ENCODE measurements around the gene FAR1. TPM values are rescaled to one million over a fixed set of nuclear protein-coding genes. Genes with fewer than 3 reads are reported as not detected.
"Not testable (repeated sequence)": the region's sequence is repeated elsewhere in the genome, so short reads cannot be mapped to it uniquely, and the experiment has no call there.

The FAR1 gene, protein sequence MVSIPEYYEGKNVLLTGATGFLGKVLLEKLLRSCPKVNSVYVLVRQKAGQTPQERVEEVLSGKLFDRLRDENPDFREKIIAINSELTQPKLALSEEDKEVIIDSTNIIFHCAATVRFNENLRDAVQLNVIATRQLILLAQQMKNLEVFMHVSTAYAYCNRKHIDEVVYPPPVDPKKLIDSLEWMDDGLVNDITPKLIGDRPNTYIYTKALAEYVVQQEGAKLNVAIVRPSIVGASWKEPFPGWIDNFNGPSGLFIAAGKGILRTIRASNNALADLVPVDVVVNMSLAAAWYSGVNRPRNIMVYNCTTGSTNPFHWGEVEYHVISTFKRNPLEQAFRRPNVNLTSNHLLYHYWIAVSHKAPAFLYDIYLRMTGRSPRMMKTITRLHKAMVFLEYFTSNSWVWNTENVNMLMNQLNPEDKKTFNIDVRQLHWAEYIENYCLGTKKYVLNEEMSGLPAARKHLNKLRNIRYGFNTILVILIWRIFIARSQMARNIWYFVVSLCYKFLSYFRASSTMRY
- 100 to 1,000 TPM in 2 of 4 donors, 10 to 100 TPM in 2; 51.3 to 142 (median 89.5) TPM for total RNA-seq

DNA sequence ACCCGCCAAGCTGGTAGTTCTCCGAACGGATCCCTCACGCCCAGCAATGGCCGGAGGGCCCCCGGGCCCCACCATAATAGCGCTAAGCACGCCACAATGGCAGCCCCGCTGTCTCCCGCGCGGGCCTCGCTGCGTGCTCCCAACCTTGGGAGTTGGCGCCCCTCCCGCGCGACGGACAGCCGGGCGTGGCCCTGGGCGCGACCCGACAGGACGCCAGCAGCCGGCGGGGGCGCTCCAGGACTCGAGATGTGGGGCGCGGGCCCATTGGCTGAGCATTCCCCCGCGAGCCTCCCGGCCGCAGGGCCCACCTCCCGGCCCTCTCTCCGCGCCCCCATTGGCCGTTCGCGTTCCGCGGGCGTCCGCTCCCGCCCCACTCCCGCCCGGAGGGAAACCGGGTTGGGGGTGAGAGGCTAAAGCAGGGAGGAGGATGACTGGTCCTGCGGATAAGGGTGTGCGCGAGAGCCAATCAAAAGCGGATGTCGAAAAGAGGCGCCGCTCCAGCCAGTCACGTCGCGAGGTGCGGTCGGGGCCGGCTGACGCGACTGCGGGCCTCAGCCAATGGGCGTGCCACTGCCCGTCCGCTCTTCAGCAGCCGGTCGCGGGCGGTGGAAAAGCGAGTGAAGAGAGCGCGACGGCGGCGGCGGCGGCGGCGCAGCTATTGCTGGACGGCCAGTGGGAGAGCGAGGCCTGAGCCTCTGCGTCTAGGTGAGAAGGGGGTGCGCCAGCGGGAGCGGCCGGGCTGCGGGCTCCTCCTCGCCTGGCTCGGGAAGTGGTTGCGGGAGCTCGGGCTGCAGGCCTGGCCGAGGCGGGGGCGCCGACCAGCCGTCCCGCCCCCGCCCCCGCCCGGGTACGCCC is at the start of gene FAR1:
FAR1 (plus strand) TSS at position 567 of the 855 bp plus-strand sequence. CDS start 26,098 bp downstream, outside the sequence.
- peak; percentile 98 for DNase-seq
- H3K4me3 ChIP-seq: peak within 1 kb of the TSS; percentile 77 to 99 (median 91)
- no peaks in the 10 kb centered on the region for H3K27me3 ChIP-seq
- H3K27ac ChIP-seq: peak within 1 kb of the TSS; percentile 94 to 99 (median 96)
- peaks cover 13 to 49% (median 23%) of the 10 kb centered on the region in 4 donors for H3K4me1 ChIP-seq
- no peaks in the 10 kb centered on the region for H3K36me3 ChIP-seq
- no peaks in the 10 kb centered on the region for H3K9me3 ChIP-seq
- TF ChIP-seq, protein P1, sequence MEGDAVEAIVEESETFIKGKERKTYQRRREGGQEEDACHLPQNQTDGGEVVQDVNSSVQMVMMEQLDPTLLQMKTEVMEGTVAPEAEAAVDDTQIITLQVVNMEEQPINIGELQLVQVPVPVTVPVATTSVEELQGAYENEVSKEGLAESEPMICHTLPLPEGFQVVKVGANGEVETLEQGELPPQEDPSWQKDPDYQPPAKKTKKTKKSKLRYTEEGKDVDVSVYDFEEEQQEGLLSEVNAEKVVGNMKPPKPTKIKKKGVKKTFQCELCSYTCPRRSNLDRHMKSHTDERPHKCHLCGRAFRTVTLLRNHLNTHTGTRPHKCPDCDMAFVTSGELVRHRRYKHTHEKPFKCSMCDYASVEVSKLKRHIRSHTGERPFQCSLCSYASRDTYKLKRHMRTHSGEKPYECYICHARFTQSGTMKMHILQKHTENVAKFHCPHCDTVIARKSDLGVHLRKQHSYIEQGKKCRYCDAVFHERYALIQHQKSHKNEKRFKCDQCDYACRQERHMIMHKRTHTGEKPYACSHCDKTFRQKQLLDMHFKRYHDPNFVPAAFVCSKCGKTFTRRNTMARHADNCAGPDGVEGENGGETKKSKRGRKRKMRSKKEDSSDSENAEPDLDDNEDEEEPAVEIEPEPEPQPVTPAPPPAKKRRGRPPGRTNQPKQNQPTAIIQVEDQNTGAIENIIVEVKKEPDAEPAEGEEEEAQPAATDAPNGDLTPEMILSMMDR (IDR thresholded peaks at IDR 0.05): peak; percentile 42 to 73 (median 55)
- TF ChIP-seq POLR2A (IDR thresholded peaks at IDR 0.05) (peak; percentile 89), EP300 (IDR thresholded peaks at IDR 0.05; ENCODE audit: low read depth) (no peak), POLR2AphosphoS5 (IDR thresholded peaks at IDR 0.05) (peak; percentile 96 to 97 (median 97))
- 0% methylated on average over 18 to 60 of the region's 104 CpGs for WGBS, 2 donors (ENCODE audit: low coverage in 1 of 2)
- in situ Hi-C loops (cut with MboI; ENCODE audit: low pct_ligation_motif_present in 1 of 4, low pct_unique_long_range_greater_than_20kb in 1 of 4, low sequenced_read_pairs in 3 of 4): no loop called here
- intact Hi-C loops (cut with DNase I; ENCODE audit: low total_unique reads): no loop called here

GRCh38 chr11:13620063-13620462 is 48.4 kb upstream of the FAR1 start:
- Histone ChIP-seq H3K9me3 (peaks cover 0 to 10% of the 10 kb centered on the region in 2 donors), H3K27me3 (no peaks in the 10 kb centered on the region), H3K36me3 (no peaks in the 10 kb centered on the region), H3K4me3 (no peak overlapping the region), H3K4me1 (no peaks in the 10 kb centered on the region), H3K27ac (no peak overlapping the region)
- in situ Hi-C loops (cut with MboI; ENCODE audit: low pct_ligation_motif_present in 1 of 4, low pct_unique_long_range_greater_than_20kb in 1 of 4, low sequenced_read_pairs in 3 of 4): no loop called here
- DNase-seq: no peak
- 96% methylated on average over 2 of the region's 2 CpGs; no CpG with 5 or more reads in 1 of the 2 donors for WGBS, 2 donors (ENCODE audit: low coverage in 1 of 2)
- intact Hi-C loops (cut with DNase I; ENCODE audit: low total_unique reads): no loop called here
- TF ChIP-seq, protein P1 (IDR thresholded peaks at IDR 0.05): no peak
- no peak for TF ChIP-seq POLR2A (IDR thresholded peaks at IDR 0.05)
- TF ChIP-seq EP300 (IDR thresholded peaks at IDR 0.05; ENCODE audit: low read depth): no peak
- TF ChIP-seq POLR2AphosphoS5 (IDR thresholded peaks at IDR 0.05): no peak

- H3K27me3 ChIP-seq; H3K36me3 ChIP-seq; intact Hi-C loops (cut with DNase I; ENCODE audit: low total_unique reads); DNase-seq; H3K27ac ChIP-seq; H3K4me3 ChIP-seq; in situ Hi-C loops (cut with MboI; ENCODE audit: low pct_ligation_motif_present in 1 of 4, low pct_unique_long_range_greater_than_20kb in 1 of 4, low sequenced_read_pairs in 3 of 4); H3K9me3 ChIP-seq: not testable (repeated sequence)
- 92 to 97% methylated on average over 3 of the region's 3 CpGs for WGBS, 2 donors (ENCODE audit: low coverage in 1 of 2)
- peaks cover 0 to 15% (median 8%) of the 10 kb centered on the region in 4 donors for H3K4me1 ChIP-seq
Measured at GRCh38 chr11:13626818-13627217, 41.6 kb upstream of the FAR1 start.

DNA sequence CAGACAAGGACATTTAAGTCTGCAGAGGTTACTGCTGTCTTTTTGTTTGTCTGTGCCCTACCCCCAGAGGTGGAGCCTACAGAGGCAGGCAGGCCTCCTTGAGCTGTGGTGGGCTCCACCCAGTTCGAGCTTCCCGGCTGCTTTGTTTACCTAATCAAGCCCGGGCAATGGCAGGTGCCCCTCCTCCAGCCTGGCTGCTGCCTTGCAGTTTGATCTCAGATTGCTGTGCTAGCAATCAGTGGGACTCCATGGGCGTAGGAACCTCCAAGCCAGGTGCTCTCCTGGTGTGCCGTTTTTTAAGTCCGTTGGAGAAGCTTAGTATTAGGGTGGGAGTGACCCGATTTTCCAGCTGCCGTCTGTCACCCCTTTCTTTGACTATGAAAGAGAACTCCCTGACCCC is 39.8 kb upstream of the FAR1 start:
- DNase-seq: peak; percentile 64
- in situ Hi-C loops (cut with MboI; ENCODE audit: low pct_ligation_motif_present in 1 of 4, low pct_unique_long_range_greater_than_20kb in 1 of 4, low sequenced_read_pairs in 3 of 4); intact Hi-C loops (cut with DNase I; ENCODE audit: low total_unique reads): not testable (repeated sequence)

DNA sequence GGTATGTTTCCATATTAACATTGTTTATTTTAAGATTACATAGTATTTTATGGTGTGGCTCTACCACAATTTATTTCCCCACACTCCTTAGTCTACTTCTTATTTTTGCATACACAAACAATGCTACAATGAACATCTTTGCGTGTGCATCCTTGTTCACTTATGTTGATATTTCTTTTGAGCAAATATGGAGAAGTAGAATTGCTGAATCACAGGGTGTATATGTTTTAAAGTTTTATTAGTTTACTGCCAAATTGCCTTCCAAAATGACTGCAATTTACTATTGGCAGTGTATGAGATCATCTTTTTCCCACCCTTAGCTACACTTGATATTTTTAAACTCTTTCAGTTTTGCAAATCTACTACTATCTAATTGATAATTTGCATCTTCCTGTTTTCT is 38.7 kb upstream of the FAR1 start:
- DNase-seq: no peak
- in situ Hi-C loops (cut with MboI; ENCODE audit: low pct_ligation_motif_present in 1 of 4, low pct_unique_long_range_greater_than_20kb in 1 of 4, low sequenced_read_pairs in 3 of 4): no loop called here
- Histone ChIP-seq H3K4me1 (peaks cover 0 to 15% (median 8%) of the 10 kb centered on the region in 4 donors), H3K27me3 (no peaks in the 10 kb centered on the region), H3K27ac (peak overlapping the region; percentile 38 to 75 (median 55)), H3K9me3 (no peaks in the 10 kb centered on the region), H3K4me3 (no peak overlapping the region), H3K36me3 (no peaks in the 10 kb centered on the region)
- WGBS, 2 donors (ENCODE audit: low coverage in 1 of 2): 37 to 58% methylated on average over 1 of the region's 1 CpG
- intact Hi-C loops (cut with DNase I; ENCODE audit: low total_unique reads): no loop called here
- no peak for TF ChIP-seq EP300 (IDR thresholded peaks at IDR 0.05; ENCODE audit: low read depth)
- peak in 1 of 3 donors; percentile 46 for TF ChIP-seq POLR2AphosphoS5 (IDR thresholded peaks at IDR 0.05)

More for the DNA sequence above, 39.8 kb upstream of the FAR1 start:
- H3K4me1 ChIP-seq: peaks cover 0 to 15% (median 8%) of the 10 kb centered on the region in 4 donors
- peak overlapping the region; percentile 38 to 75 (median 47) for H3K27ac ChIP-seq
- not testable (repeated sequence) for H3K36me3 ChIP-seq, H3K27me3 ChIP-seq, H3K9me3 ChIP-seq, H3K4me3 ChIP-seq
- WGBS, 2 donors (ENCODE audit: low coverage in 1 of 2): 32% methylated on average over 8 of the region's 8 CpGs; no CpG with 5 or more reads in 1 of the 2 donors

Measured in transverse colon (tissue), 4 donors.